Choroid plexus epithelial cell (primary cell): ENCODE measurements around the gene ZCCHC3.
"Not testable (repeated sequence)": the region's sequence is repeated elsewhere in the genome, so short reads cannot be mapped to it uniquely, and the experiment has no call there.

Experiments
- DNase-seq: peaks from one replicate; pipeline ENCODE4 v3.0.0-alpha.2; 2010; ENCODE audit warnings: low read depth
- H3K4me3 ChIP-seq: 2 replicates; pipeline ENCODE4 v1.5.1; 2011; ENCODE audit warnings: low read depth, mild to moderate bottlenecking, control low read depth, low read length, moderate library complexity
- TF ChIP-seq, protein P1 (sequence below): conservative IDR thresholded peaks from 2 replicates; pipeline ENCODE4 v1.5.1; 2011; ENCODE audit warnings: low read depth, mild to moderate bottlenecking, control low read depth, inconsistent platforms, low read length, moderate library complexity

The ZCCHC3 gene, protein sequence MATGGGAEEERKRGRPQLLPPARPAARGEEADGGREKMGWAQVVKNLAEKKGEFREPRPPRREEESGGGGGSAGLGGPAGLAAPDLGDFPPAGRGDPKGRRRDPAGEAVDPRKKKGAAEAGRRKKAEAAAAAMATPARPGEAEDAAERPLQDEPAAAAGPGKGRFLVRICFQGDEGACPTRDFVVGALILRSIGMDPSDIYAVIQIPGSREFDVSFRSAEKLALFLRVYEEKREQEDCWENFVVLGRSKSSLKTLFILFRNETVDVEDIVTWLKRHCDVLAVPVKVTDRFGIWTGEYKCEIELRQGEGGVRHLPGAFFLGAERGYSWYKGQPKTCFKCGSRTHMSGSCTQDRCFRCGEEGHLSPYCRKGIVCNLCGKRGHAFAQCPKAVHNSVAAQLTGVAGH

DNA sequence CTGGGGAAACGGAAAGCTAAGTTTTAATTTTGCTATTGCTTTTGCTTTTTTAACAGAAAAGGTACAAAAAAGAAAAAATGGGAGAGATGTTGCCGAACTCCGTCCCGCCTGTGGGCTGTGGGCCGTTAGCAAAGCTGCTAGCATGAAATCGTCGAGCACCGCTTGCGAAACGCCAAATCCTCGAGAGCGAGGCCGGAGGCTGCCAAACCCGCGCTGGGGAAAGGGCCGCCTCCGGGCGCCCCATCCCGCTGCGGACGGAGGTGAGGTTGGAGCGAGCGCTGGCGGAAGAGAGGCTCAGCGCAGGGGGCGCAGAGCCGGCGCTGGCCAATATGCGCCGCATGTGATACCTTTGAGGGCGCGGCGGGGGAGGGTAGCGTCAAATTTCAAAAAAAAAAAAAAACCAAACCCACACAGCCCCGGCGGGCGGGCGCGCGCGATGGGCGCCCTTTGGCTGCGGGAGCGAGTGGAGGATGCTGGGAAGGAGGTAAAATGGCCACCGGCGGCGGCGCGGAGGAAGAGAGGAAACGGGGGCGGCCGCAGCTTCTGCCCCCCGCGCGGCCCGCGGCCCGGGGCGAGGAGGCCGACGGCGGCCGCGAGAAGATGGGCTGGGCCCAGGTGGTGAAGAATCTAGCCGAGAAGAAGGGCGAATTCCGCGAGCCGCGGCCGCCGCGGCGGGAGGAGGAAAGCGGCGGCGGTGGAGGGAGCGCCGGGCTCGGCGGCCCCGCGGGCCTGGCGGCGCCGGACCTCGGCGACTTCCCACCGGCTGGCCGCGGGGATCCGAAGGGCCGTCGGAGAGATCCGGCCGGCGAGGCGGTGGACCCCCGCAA lies at the start of gene ZCCHC3:
Gene ZCCHC3, plus strand, starts transcription at position 473 of the 827 bp plus-strand sequence. Its CDS starts 17 bp downstream, at position 490.
- TF ChIP-seq, protein P1, sequence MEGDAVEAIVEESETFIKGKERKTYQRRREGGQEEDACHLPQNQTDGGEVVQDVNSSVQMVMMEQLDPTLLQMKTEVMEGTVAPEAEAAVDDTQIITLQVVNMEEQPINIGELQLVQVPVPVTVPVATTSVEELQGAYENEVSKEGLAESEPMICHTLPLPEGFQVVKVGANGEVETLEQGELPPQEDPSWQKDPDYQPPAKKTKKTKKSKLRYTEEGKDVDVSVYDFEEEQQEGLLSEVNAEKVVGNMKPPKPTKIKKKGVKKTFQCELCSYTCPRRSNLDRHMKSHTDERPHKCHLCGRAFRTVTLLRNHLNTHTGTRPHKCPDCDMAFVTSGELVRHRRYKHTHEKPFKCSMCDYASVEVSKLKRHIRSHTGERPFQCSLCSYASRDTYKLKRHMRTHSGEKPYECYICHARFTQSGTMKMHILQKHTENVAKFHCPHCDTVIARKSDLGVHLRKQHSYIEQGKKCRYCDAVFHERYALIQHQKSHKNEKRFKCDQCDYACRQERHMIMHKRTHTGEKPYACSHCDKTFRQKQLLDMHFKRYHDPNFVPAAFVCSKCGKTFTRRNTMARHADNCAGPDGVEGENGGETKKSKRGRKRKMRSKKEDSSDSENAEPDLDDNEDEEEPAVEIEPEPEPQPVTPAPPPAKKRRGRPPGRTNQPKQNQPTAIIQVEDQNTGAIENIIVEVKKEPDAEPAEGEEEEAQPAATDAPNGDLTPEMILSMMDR, result peak; percentile 24
- peak; percentile 98 for DNase-seq
- H3K4me3 ChIP-seq, result peak within 1 kb of the TSS; percentile 92

DNA sequence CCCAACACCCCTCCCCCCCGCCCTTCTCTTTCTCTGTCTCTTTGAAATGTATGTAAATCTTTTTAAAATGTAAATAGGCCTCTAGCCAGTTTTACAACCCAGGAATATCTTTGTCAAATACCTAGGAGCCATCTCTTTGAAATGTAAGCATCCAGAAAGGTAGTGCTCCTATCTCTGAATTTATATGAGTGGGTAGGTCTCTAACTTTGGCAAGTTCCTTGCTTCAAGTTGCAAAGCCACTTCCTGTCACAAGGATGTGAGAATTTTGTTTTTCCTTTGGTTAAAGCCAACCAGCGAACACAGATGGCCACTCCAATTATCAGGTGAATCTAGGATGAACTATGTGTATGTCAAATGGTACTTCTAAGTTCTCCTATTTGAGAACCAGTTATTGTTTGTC lies 46.0 kb upstream of the ZCCHC3 start:
- TF ChIP-seq, protein P1, result no peak
- DNase-seq, result no peak
- no peak overlapping the region for H3K4me3 ChIP-seq

DNA sequence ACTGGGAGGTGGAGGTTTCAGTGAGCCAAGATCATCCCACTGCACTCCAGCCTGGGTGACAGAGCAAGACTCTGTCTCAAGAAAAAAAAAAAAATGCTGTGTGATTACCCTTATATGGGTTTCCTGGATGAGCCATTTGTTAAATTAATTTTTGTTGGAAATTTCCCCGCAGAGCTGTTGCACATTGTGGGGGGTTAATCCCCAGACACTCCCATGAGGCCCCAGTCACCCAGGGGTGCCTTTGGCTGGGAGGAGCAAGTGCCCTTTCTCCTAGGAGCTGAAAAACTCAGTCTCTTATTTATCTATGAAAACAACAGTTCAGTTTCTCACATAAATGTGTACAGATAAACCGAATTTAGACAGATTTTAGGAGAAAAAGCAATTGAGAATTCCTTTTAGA lies 44.6 kb upstream of the ZCCHC3 start:
- H3K4me3 ChIP-seq, result no peak overlapping the region
- DNase-seq, result no peak
- TF ChIP-seq, protein P1, result no peak

DNA sequence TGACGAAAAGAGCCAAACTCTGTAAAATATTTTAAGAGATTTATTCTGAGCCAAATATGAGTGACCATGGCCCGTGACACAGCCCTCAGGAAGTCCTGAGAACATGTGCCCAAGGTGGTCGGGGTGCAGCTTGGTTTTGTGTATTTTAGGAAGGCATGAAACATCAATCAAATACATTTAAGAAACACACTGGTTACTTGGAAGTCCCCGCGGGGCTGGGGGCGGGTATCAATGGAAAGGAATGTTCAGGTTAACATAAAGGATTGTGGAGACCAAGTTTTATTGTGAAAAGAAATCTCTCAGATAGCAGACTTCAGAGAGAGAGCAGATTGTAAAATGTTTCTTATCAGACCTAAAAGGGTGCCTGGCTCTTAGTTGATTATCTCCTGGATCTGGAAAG lies 43.9 kb upstream of the ZCCHC3 start:
- DNase-seq, result not testable (repeated sequence)

DNA sequence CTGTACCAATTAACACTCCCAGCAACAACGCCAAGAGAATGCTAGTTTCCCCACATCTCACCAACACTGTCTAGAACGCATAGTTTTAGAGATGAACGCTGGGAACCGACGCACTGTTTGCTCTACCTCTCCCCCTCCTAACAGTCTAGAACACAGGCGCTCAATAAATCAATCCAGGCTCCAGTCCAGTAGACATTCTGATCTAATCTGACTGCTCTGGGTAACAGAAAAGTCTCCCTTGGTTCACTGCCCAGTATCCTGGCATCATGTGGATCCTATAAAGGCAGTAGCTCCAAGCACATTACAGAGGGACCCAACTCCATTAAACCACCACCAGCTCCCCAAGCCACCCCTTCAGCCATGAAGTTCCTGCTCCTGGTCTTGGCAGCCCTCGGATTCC lies 40.0 kb upstream of the ZCCHC3 start, which contains the start of gene DEFB132:
Gene DEFB132, plus strand, starts transcription at position 306 of the 400 bp plus-strand sequence. Its CDS starts 55 bp downstream, at position 361.
- H3K4me3 ChIP-seq, result no peak within 1 kb of the TSS
- TF ChIP-seq, protein P1, result no peak
- DNase-seq, result no peak

More for the DNA sequence above, 43.9 kb upstream of the ZCCHC3 start:
- H3K4me3 ChIP-seq, result not testable (repeated sequence)

DNA sequence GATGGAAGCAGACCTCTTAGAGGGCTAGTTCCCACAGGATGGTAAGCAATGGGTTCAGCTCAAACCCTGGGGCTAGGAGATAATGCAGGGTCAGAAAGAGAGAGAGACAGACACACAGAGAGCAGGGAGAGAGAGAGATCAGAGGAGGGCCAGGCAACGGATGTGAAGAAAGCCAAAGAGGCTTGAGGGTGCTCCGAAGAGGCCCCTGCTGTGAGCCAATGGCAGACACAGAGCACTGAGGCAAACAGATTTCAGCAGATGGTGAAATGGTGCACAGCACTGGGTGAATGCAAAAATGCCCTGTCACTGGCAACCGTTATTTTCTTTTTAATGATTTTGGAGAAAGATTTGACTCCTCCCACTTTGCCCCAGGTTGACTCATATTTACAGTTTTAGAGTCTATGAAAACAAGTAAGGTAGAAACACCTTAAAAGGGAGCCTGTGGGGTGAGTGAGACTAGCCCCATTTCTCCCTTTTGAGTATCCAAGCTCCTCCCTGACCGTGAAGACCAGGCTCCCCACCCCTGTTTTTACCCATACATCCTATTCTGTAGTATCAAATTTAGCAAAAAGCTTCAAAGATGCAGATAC lies 39.0 kb upstream of the ZCCHC3 start:
- no peak for DNase-seq

More for the DNA sequence above, 39.0 kb upstream of the ZCCHC3 start:
- no peak overlapping the region for H3K4me3 ChIP-seq
- TF ChIP-seq, protein P1, result no peak
